GM12873 (cell line): ENCODE measurements around the gene CACNA1H.

Experiments
- CTCF ChIP-seq: IDR thresholded peaks from 2 replicates; pipeline ENCODE4 v1.5.1; 2012; ENCODE audit warnings: low read depth, mild to moderate bottlenecking, moderate library complexity, low read length, control low read depth; ENCODE audit not compliant: insufficient read depth; ENCODE audit errors: missing control alignments

CACNA1H gene

DNA sequence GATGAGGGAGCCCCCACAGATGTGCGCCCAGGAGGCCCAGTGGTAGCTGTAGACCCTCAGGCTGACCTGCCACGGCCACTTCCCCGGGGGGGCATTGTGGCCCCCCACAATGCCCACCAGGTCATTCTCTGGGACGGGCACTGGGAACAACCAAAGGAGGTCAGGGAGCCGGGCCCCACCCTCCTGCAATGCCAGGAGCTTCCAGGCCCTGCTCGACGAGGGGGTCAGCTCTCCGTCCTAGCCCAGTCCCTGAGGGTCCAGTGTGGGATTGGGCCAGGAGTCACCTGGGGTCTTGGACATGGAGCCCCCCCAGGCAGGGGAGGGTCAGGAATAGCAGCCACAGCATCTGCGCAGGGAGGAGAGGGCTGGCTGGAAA lies 109.9 kb downstream of the CACNA1H start:
- no peak for TF ChIP-seq CTCF

DNA sequence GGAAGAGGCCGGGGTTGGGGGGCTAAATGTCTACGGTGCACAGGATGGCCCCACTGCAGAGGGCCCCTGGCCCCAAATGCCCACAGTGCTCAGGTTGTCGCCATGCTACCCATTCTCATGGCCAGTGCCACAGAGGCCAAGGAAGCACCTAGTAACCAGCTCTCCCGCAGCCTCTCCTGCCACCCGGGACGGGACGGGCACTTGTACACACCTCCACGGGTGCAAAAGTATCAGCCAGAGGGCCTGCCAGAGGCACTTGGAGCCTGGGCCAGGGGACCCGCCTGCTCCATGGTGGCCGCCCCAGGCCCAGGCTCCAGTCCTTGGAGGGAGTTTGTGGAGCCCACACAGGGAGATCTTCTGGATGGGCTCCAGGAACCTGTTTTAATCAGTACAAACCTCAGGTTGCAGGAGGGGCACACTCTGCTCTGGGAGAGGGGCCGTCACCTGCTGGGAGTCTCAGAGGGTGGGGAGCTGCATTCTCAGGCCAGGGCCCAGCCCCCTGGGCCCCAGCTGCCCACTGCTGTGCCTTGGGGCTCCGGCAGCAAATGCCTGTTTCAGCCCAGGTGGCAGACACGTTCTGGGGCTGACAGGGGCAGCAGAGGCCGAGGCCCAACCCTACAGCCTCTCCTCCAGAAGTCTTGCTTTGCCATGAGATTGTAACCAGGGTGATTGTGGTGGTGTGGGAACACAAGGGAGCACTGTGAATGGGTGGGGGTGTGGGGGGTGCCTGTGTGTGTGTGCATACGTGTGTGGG lies 110.9 kb downstream of the CACNA1H start:
- TF ChIP-seq CTCF = no peak

DNA sequence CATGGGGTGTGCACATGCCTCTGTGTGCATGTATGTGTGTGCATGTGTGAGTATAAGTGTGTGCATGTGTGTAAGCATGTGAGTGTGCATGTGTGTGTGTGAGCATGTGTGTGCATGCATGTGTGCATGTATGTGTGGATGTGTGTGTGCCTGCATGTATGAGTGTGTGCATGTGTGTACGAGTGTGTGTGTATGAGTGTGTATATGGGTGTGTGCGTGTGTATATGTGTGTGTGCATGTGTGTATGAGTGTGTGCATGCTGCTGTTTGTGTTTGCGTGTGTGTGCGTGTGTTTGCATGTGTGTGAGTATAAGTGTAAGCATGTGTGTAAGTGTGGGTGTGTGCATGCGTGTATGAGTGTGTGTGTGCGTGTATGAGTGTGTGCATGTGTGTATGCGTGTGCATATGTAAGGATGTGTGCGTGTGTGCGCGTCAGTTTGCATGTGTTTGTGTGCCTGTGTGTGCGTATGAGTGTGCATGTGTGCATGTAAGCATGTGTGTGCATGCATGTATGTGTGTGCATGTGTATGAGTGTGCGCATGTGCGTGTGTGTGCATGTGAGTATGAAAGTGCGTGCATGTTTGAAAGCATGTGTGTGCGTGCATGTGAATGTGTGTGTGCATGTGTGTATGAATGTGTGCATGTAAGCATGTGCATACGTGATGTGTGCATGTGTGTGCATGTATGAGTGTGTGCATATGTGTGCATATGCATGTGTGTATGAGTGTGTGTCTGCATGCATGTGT lies 111.6 kb downstream of the CACNA1H start:
- TF ChIP-seq CTCF = no peak

DNA sequence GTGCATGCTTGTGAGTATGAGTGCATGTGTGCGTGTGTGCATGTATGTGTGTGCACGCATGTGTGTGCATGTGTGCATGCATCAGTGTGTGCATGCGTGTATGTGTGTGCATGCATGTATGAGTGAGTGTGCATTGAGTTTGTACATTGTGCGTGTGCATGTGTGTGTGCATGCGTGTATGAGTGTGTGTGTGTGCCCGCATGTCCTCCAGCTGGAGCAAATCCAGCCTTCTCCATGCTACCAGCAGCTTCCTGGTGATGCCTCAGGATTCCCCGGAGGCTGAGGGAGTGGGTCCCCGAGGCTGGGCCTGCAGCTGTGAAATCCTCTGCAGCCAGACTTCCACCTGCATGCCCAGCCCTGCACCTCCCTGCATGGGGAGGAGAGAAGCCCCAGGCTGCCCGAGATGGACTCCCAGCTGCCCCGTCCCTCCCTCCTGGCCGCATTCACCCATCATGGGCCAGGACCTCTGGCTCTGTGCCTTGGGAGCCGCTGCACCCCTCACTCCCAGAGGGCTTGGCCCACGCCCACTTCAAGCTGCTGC lies 112.3 kb downstream of the CACNA1H start:
- no peak for TF ChIP-seq CTCF

DNA sequence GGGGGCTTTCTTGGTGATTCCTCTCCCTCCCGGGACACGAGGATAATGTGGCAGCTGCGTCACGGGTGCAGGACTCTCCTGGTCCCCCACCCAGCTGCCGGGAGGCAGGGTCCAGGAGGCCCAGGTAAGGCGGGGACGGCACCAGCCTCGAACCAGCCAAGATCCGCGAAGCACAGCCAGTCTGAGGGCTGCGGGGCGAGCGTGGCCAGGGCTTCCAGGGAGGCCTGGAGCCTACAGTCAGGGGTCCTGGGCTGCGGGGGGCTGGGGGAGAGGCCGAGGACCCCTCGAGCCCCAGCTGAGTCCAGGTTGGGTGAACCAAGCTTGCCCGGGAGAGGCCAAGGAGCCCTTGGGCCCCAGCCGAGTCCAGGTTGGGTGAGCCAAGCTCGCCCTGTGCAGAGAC lies 112.9 kb downstream of the CACNA1H start:
- TF ChIP-seq CTCF = no peak

- no peak for TF ChIP-seq CTCF
Observed at GRCh38 chr16:1271380-1271723, 118.4 kb downstream of the CACNA1H start.
